ENCODE data around the gene INTS11.

GRCh38 chr1:1262758-1263157 is 61.7 kb downstream of the INTS11 start:
- TF ChIP-seq NPAS2 (CRISPR knock-in tag; IDR thresholded peaks at IDR 0.05; ENCODE audit: borderline replicate concordance) (no peak), CTCF (CRISPR knock-in tag; IDR thresholded peaks at IDR 0.05) (no peak), ZNF710 (CRISPR knock-in tag; IDR thresholded peaks at IDR 0.05; ENCODE audit: borderline replicate concordance) (no peak), RAD21 (CRISPR knock-in tag; IDR thresholded peaks at IDR 0.05) (no peak), HNRNPH1 (optimal IDR thresholded peaks at IDR 0.05; ENCODE audit: low read depth, low read length) (no peak), SCMH1 (CRISPR knock-in tag; IDR thresholded peaks at IDR 0.05; ENCODE audit: borderline replicate concordance) (no peak)
